Measurements from ENCODE around the gene HP1BP3. TPM values are rescaled to one million over a fixed set of nuclear protein-coding genes. Genes with fewer than 3 reads are reported as not detected.

HP1BP3 gene
- total RNA-seq, 1 experiment from 2014 or later: 207 TPM

DNA sequence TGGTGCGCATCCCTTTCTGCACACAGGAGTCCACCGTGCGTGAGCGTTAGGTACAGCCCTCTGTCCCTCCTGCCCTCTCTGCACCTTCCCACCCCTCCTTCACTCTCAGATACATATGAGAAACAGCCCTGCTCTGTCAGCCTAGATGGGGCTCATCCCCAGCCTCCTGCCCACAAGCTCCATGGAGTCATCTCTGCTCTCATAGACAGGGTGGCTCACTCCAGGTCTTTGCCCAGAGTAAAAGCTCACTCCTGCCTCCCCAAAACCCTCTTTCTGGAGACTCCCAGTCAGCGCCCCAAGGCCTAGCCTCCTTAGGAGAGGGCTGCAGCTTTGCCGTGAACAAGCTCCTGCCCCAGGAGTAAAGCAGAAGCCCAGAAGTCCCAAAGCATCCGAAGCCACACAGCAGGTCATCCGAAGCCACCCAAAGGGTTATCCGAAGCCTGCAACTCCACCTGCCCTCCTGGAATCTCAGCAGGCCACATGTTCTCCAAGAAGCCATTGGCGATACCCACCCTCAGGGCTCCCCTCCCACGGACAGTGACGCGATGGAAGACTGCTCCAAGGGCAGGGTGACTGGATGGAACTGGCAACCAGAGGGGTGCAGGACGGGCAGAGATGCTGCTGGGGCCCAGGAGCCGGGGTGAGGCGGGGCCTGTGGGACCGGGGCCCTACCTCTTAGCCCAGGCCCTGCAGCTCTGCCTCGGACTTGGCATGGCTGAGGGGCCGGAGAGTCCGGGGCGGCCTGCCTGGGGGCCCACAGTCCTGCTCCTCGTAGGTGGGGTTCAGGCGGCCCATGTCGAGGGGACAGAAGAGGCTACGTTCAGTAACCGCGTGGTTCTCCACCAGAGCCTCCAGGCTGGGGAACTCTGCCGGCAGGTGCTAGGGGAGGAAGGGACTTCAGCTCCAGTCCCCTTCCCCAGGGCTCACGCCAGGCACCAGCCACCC, 65.7 kb downstream of the HP1BP3 start:
- no peak overlapping the region for H3K9ac ChIP-seq (ENCODE audit: low read length)
- H3K4me1 ChIP-seq (ENCODE audit: control insufficient read depth in 1 of 2, insufficient read depth in 2 of 2, low read length in 2 of 2): peaks cover 2 to 26% of the 10 kb centered on the region in 2 experiments; a peak in 3 of 4 replicates
- no peaks in the 10 kb centered on the region for H3K79me2 ChIP-seq (ENCODE audit: insufficient read depth, low read length)
- CTCF ChIA-PET: interaction anchor here (0.6 kb wide), 1 partner anchor 172 kb away, joined by 3 read pairs; no protein-coding TSS in a partner anchor
- ATAC-seq: no peak
- no peak overlapping the region for H3K27ac ChIP-seq (ENCODE audit: low read depth, low read length)
- BruUV-seq (replicated peaks): no TSS peak
- H3K4me2 ChIP-seq (ENCODE audit: low read length): no peak overlapping the region
- H3K9me2 ChIP-seq (ENCODE audit: insufficient read depth): no peaks in the 10 kb centered on the region
- intact Hi-C loops (cut with micrococcal nuclease): no loop called here
- TF ChIP-seq SP1 (IDR thresholded peaks at IDR 0.05; ENCODE audit: low read depth): no peak
- no peak for TF ChIP-seq ZFX (IDR thresholded peaks at IDR 0.05)
- no peak for TF ChIP-seq SIN3A (IDR thresholded peaks at IDR 0.05; ENCODE audit: low read depth)
- no peak for TF ChIP-seq EZH2 (IDR thresholded peaks at IDR 0.05)
- TF ChIP-seq CEBPB (IDR thresholded peaks at IDR 0.05; ENCODE audit: low read depth): no peak
- TF ChIP-seq, protein P1, sequence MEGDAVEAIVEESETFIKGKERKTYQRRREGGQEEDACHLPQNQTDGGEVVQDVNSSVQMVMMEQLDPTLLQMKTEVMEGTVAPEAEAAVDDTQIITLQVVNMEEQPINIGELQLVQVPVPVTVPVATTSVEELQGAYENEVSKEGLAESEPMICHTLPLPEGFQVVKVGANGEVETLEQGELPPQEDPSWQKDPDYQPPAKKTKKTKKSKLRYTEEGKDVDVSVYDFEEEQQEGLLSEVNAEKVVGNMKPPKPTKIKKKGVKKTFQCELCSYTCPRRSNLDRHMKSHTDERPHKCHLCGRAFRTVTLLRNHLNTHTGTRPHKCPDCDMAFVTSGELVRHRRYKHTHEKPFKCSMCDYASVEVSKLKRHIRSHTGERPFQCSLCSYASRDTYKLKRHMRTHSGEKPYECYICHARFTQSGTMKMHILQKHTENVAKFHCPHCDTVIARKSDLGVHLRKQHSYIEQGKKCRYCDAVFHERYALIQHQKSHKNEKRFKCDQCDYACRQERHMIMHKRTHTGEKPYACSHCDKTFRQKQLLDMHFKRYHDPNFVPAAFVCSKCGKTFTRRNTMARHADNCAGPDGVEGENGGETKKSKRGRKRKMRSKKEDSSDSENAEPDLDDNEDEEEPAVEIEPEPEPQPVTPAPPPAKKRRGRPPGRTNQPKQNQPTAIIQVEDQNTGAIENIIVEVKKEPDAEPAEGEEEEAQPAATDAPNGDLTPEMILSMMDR (IDR thresholded peaks at IDR 0.05 in 2 of 3, conservative IDR thresholded peaks at IDR 0.05 in 1 of 3; ENCODE audit: borderline replicate concordance in 1 of 3, insufficient read depth in 1 of 3, low read depth in 2 of 3, low read length in 2 of 3): no peak
- TF ChIP-seq EZH2phosphoT487 (IDR thresholded peaks at IDR 0.05; ENCODE audit: borderline replicate concordance): no peak
- TF ChIP-seq, protein P2, sequence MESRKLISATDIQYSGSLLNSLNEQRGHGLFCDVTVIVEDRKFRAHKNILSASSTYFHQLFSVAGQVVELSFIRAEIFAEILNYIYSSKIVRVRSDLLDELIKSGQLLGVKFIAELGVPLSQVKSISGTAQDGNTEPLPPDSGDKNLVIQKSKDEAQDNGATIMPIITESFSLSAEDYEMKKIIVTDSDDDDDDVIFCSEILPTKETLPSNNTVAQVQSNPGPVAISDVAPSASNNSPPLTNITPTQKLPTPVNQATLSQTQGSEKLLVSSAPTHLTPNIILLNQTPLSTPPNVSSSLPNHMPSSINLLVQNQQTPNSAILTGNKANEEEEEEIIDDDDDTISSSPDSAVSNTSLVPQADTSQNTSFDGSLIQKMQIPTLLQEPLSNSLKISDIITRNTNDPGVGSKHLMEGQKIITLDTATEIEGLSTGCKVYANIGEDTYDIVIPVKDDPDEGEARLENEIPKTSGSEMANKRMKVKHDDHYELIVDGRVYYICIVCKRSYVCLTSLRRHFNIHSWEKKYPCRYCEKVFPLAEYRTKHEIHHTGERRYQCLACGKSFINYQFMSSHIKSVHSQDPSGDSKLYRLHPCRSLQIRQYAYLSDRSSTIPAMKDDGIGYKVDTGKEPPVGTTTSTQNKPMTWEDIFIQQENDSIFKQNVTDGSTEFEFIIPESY (IDR thresholded peaks at IDR 0.05; ENCODE audit: extremely low read depth, insufficient replicate concordance, low read length): no peak
- no peak for TF ChIP-seq EGR1 (IDR thresholded peaks at IDR 0.05; ENCODE audit: low read depth)
- no peak for TF ChIP-seq RAD21 (IDR thresholded peaks at IDR 0.05; ENCODE audit: low read depth)
- TF ChIP-seq YY1 (IDR thresholded peaks at IDR 0.05; ENCODE audit: extremely low read depth, insufficient replicate concordance, low read depth, low read length): no peak
- no peak for TF ChIP-seq POLR2AphosphoS5 (IDR thresholded peaks at IDR 0.05; ENCODE audit: low read depth, low read length)
- TF ChIP-seq ELF1 (IDR thresholded peaks at IDR 0.05; ENCODE audit: borderline replicate concordance, low read depth): no peak
- TF ChIP-seq, protein P3, sequence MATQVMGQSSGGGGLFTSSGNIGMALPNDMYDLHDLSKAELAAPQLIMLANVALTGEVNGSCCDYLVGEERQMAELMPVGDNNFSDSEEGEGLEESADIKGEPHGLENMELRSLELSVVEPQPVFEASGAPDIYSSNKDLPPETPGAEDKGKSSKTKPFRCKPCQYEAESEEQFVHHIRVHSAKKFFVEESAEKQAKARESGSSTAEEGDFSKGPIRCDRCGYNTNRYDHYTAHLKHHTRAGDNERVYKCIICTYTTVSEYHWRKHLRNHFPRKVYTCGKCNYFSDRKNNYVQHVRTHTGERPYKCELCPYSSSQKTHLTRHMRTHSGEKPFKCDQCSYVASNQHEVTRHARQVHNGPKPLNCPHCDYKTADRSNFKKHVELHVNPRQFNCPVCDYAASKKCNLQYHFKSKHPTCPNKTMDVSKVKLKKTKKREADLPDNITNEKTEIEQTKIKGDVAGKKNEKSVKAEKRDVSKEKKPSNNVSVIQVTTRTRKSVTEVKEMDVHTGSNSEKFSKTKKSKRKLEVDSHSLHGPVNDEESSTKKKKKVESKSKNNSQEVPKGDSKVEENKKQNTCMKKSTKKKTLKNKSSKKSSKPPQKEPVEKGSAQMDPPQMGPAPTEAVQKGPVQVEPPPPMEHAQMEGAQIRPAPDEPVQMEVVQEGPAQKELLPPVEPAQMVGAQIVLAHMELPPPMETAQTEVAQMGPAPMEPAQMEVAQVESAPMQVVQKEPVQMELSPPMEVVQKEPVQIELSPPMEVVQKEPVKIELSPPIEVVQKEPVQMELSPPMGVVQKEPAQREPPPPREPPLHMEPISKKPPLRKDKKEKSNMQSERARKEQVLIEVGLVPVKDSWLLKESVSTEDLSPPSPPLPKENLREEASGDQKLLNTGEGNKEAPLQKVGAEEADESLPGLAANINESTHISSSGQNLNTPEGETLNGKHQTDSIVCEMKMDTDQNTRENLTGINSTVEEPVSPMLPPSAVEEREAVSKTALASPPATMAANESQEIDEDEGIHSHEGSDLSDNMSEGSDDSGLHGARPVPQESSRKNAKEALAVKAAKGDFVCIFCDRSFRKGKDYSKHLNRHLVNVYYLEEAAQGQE (IDR thresholded peaks at IDR 0.05; ENCODE audit: low read depth): no peak
- no peaks in the 10 kb centered on the region for H3K27me3 ChIP-seq (ENCODE audit: insufficient read depth, low read length)
- no peak for DNase-seq (ENCODE audit: low read depth, low spot score)
- POLR2A ChIA-PET: no interaction called here
- H2AFZ ChIP-seq (ENCODE audit: low read depth, low read length, poor library complexity, severe bottlenecking): no peak overlapping the region
- H3K36me3 ChIP-seq (ENCODE audit: control insufficient read depth in 1 of 2, insufficient read depth in 2 of 2, low read length in 2 of 2): no peaks in the 10 kb centered on the region
- no peaks in the 10 kb centered on the region for H4K20me1 ChIP-seq (ENCODE audit: insufficient read depth)
- RAD21 ChIA-PET (ENCODE audit: low non-redundant PET in 1 of 2, low total read pairs in 2 of 2, uncharacterized antibody in 2 of 2, unreplicated experiment in 2 of 2): no interaction called here
- H3K4me3 ChIP-seq (replicated peaks in 1 of 2; ENCODE audit: low read depth in 1 of 2, low read length in 2 of 2): no peak overlapping the region
- H3K9me3 ChIP-seq (ENCODE audit: control insufficient read depth in 1 of 2, insufficient read depth in 1 of 2, low read depth in 1 of 2, low read length in 2 of 2): no peaks in the 10 kb centered on the region

All from HCT116 (cell line).